ENCODE measurements around the gene LRGUK.

LRGUK gene

GRCh38 chr7:134201569-134202261 lies 74.6 kb downstream of the LRGUK start:
- in situ Hi-C loops (cut with HindIII; ENCODE audit: low pct_ligation_motif_present, low sequenced_read_pairs): no loop called here
- DNase-seq: no peak
- TF ChIP-seq CTCF (IDR thresholded peaks at IDR 0.05; ENCODE audit: low read depth, low read length, missing control alignments): no peak

GRCh38 chr7:134203186-134203889 lies 76.2 kb downstream of the LRGUK start:
- DNase-seq: no peak
- Histone ChIP-seq H3K27me3 (replicated peaks) (no peaks in the 10 kb centered on the region), H3K27ac (no peak overlapping the region), H3K4me3 (ENCODE audit: low read depth, low read length) (no peak overlapping the region), H3K36me3 (replicated peaks) (no peaks in the 10 kb centered on the region)
- in situ Hi-C loops (cut with HindIII; ENCODE audit: low pct_ligation_motif_present, low sequenced_read_pairs): no loop called here
- no peak for TF ChIP-seq CTCF (IDR thresholded peaks at IDR 0.05; ENCODE audit: low read depth, low read length, missing control alignments)

More at GRCh38 chr7:134201569-134202261, 74.6 kb downstream of the LRGUK start:
- Histone ChIP-seq H3K27me3 (replicated peaks) (no peaks in the 10 kb centered on the region), H3K36me3 (replicated peaks) (no peaks in the 10 kb centered on the region), H3K4me3 (ENCODE audit: low read depth, low read length) (no peak overlapping the region), H3K27ac (no peak overlapping the region)

DNA sequence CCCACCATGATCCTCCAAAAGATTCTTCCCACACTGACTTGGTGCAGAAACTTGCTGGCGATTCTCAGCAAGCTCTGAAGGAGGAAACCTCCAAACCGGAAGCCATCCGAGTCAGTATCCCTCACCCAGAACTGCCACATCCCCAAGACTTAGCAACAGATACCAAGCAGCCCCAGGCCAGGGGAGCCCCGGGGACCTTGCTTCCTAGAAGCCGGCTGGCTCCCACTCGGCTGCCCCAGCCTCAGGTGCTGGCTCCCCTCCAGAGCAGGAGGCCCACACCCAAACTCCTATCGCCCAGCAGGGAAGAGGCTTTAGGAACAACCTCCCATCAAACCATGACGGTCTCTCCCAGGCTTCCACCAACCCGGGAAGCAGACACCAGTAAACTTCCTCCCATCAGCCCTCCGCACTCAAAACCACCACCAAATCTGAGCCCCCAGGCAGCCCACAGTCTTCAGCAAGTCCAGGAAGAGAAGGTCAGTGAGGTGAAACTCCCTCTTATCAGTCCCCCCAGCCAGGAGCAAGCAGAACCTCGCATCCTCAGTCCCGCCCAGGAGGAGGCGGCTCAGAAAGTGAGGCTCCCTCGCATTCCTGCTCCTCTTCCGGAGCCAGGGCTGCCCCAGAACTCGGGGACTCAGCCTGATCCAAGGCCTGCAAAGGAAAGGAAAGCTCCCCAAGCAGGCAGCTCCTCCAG lies 82.3 kb downstream of the LRGUK start:
- H3K27ac ChIP-seq: no peak overlapping the region
- DNase-seq: no peak

GRCh38 chr7:134210227-134210626 lies 83.1 kb downstream of the LRGUK start:
- no peaks in the 10 kb centered on the region for H3K27me3 ChIP-seq (replicated peaks)
- TF ChIP-seq CTCF (IDR thresholded peaks at IDR 0.05; ENCODE audit: low read depth, low read length, missing control alignments): no peak
- H3K36me3 ChIP-seq (replicated peaks): no peaks in the 10 kb centered on the region
- DNase-seq: no peak
- in situ Hi-C loops (cut with HindIII; ENCODE audit: low pct_ligation_motif_present, low sequenced_read_pairs): no loop called here
- no peak overlapping the region for H3K27ac ChIP-seq
- H3K4me3 ChIP-seq (ENCODE audit: low read depth, low read length): no peak overlapping the region

More for the DNA sequence above, 82.3 kb downstream of the LRGUK start:
- no peak overlapping the region for H3K4me3 ChIP-seq (ENCODE audit: low read depth, low read length)
- no peak for TF ChIP-seq CTCF (IDR thresholded peaks at IDR 0.05; ENCODE audit: low read depth, low read length, missing control alignments)
- H3K36me3 ChIP-seq (replicated peaks): no peaks in the 10 kb centered on the region
- H3K27me3 ChIP-seq (replicated peaks): no peaks in the 10 kb centered on the region
- in situ Hi-C loops (cut with HindIII; ENCODE audit: low pct_ligation_motif_present, low sequenced_read_pairs): no loop called here

GRCh38 chr7:134210976-134211663 lies 84.0 kb downstream of the LRGUK start:
- TF ChIP-seq CTCF (IDR thresholded peaks at IDR 0.05; ENCODE audit: low read depth, low read length, missing control alignments): no peak
- no peak for DNase-seq
- Histone ChIP-seq H3K27me3 (replicated peaks) (no peaks in the 10 kb centered on the region), H3K36me3 (replicated peaks) (no peaks in the 10 kb centered on the region), H3K4me3 (ENCODE audit: low read depth, low read length) (no peak overlapping the region), H3K27ac (no peak overlapping the region)
- in situ Hi-C loops (cut with HindIII; ENCODE audit: low pct_ligation_motif_present, low sequenced_read_pairs): no loop called here
